Stimulated activated naive CD4-positive, alpha-beta T cell treated with Interleukin-2 at 50 U/mL for 16 hours (primary cell): ENCODE measurements around the gene SLC25A23.

ENCODE experiments used
- DNase-seq: peaks from one replicate; lab custom pipeline; 2025; lab: John Stamatoyannopoulos, UW

The SLC25A23 gene

GRCh38 chr19:6481541-6482342, 22.1 kb upstream of the SLC25A23 start, which contains the start of gene DENND1C:
Gene DENND1C, minus strand, starts transcription at chr19:6481787. Its CDS starts 92 bp downstream, at chr19:6481695.
- peak; percentile 55 for DNase-seq

GRCh38 chr19:6480848-6481415, 21.3 kb upstream of the SLC25A23 start:
- no peak for DNase-seq

- DNase-seq: no peak
Measured at GRCh38 chr19:6479836-6480398, 20.3 kb upstream of the SLC25A23 start.

GRCh38 chr19:6478815-6479214, 19.2 kb upstream of the SLC25A23 start:
- no peak for DNase-seq

GRCh38 chr19:6476896-6477431, 17.4 kb upstream of the SLC25A23 start:
- no peak for DNase-seq

GRCh38 chr19:6476155-6476895, 16.7 kb upstream of the SLC25A23 start:
- DNase-seq: peak; percentile 14

- DNase-seq: no peak
Measured at GRCh38 chr19:6475321-6476108, 15.9 kb upstream of the SLC25A23 start.

- no peak for DNase-seq
Measured at GRCh38 chr19:6473647-6474046, 14.1 kb upstream of the SLC25A23 start.

- no peak for DNase-seq
Measured at GRCh38 chr19:6472713-6473112, 13.1 kb upstream of the SLC25A23 start.

- DNase-seq: no peak
Measured at GRCh38 chr19:6471076-6471475, 11.5 kb upstream of the SLC25A23 start.

- no peak for DNase-seq
Measured at GRCh38 chr19:6470173-6470572, 10.6 kb upstream of the SLC25A23 start.

- no peak for DNase-seq
Measured at GRCh38 chr19:6467384-6467783, 7.8 kb upstream of the SLC25A23 start.

- DNase-seq: no peak
Measured at GRCh38 chr19:6466526-6467248, 7.1 kb upstream of the SLC25A23 start.

- DNase-seq: no peak
Measured at GRCh38 chr19:6465663-6466062, 6.1 kb upstream of the SLC25A23 start.

GRCh38 chr19:6465006-6465405, 5.4 kb upstream of the SLC25A23 start:
- DNase-seq: no peak

GRCh38 chr19:6464070-6464873, 4.7 kb upstream of the SLC25A23 start, which contains the start of gene CRB3:
Gene CRB3, plus strand, starts transcription at chr19:6464271. Its CDS starts 431 bp downstream, at chr19:6464702.
- peak; percentile 15 for DNase-seq

GRCh38 chr19:6460099-6460884, 700 bp upstream of the SLC25A23 start:
- peak; percentile 98 for DNase-seq

- no peak for DNase-seq
Measured at GRCh38 chr19:6458695-6459261, 814 bp downstream of the SLC25A23 start.
